ENCODE data around the gene UFD1.
"Not testable (repeated sequence)": the region's sequence is repeated elsewhere in the genome, so short reads cannot be mapped to it uniquely, and the experiment has no call there.

The UFD1 gene

DNA sequence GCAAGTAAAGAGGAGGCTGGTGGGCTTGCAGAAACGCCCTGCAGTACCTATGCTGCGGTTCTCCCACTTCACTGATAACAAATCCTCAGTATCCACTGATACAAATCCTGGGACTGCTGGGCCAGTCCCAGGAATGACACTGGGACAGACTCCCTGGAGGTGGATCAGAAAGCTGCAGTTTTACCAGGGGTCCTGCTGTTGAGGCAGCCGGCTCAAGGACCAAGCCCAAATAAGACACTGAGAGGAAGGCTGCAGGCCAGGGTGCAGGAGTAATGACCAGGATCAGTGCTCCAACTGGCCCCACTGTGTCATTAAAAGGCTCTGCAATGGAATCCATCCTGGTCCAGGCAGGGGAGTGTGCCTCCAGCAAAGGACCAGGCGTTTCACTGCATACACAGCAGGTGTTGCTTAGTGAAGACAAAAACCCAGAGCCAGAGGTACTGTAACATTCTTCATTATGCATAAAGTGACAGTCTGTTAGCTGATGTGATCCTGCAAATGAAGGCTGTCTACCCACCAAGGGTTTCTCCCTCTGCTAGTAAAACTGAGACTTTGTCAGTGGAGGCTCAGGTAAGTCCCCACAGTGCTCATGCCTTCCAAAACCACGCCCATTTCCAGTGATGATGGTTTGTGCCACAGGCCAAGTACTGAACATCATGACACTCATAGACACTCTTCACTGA, 30.1 kb downstream of the UFD1 start:
- no peak for DNase-seq (ENCODE audit: low read depth)

DNA sequence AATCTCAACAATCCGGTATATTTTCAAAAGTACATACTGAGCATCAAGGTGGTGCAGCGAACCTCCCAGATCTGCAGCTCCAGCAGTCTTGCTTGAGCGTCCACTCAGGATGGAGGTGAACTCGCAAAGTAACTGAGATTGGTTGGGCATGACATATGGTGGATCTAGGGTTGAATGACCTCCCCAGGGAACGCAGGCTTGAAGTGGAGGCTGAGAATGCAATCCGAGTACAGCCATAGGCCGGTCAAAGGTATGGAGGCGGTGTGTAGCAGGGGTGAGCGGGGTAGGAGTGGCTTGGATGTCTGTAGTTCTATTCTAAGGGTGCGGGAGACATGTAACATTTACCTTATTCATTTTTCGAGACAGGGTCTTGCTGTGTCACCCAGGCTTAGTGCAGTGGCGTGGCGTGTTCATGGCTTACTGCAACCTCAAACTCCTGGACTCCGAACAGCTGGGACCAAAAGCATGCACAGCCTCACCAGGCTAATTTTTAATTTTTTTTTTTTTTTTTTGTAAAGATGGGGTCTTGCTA, 30.9 kb downstream of the UFD1 start:
- no peak for DNase-seq (ENCODE audit: low read depth)

DNA sequence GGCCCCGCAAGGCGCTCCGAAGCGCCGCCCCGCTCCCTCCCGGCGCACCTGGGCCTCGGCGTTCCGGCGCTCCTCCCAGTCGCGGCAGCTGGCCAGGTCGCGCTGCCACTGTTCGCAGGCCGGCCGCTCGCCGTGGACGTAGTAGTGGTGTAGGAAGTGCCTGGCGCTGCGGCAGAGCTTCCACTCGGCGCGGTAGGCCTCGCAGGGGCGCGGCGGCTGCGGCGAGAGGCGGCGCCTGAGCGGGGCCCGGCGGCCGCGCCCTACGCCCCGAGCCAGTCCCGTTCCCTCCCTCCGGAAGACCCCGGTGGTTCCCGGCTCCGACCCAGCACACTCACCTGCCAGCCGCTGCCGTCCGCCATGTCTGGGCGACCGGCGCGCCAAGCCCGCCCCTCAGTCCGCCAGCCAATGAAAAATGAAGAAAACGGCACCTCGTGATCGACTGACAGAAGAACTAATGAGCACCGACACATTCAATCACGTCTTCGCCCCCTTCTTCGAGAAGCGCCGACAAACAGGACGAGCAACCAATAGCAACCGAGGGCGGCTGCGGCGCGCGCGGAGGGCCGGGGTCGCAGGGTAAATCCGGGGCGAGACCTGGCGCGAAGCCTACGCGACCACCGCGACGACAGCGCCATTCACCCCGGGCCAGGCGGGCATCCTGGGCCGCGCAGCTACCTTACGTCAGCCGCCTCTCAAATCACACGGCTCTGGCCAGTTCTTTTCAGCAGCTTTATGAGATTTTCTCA, 31.5 kb downstream of the UFD1 start, which contains the start of gene C22orf39:
Gene C22orf39, minus strand, starts transcription at position 382 of the 746 bp plus-strand sequence. Its CDS starts 23 bp downstream, at position 359.
- DNase-seq (ENCODE audit: low read depth) = peak; percentile 80

DNA sequence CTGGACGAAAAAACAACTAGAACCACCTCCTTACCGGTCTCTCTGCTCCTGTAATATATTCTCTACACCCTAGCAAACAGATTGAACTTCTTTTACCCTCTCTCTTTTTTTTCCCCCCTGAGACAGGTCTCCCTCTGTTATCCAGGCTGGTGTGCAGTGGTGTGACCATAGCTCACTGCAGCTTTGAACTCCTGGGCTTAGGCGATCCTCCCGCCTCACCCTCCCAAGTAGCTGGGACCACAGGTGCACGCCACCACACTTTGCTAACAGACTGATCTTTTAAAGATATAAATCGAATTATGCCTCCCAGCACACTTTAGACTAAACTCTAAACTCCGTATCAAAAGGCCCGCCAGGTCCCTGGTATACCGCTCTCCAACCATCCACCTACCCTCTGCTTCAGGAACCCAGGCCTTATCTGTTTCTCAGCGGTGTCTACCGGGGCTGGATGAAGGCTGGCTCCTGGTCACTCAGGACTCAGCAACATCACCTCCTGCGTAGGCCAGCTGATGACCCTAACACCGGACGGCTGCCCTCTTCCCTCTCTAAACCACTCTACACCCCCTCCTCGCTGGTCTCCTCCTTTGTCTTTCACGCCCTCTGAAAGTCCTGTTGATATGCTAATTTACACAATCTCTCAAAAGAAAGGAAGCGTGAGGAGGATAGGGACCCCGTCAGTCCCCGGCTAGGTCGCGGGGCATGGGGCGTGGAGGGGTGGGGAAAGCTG, 32.2 kb downstream of the UFD1 start:
- DNase-seq (ENCODE audit: low read depth) = no peak

DNA sequence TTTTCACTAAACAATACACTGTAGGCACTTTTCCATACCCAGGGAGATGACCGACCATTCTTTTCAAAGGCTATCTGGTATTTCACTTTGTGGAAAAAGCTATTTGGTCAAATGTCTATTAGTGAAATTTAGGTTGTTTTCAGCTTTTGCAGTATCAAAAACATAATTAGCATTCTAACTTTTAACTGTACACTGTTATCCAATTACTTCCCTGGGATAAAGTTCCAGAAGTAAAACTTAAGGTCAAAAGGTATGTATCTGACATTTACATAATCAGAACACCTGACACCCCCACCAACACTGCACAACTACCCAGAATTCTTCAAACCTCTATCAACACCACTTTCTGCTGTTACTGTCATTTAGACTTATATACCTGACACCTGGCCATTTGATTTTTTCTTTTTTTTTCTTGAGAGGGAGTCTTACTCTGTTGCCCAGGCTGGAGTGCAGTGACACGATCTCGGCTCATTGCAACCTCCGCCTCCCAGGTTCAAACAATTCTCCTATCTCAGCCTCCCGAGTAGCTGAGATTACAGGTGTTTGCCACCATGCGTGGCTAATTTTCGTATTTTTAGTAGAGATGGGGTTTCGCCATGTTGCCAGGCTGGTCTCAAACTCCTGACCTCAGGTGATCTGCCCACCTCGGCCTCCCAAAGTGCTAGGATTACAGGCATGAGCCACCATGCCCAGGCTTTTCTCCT, 33.6 kb downstream of the UFD1 start:
- DNase-seq (ENCODE audit: low read depth) = not testable (repeated sequence)

DNA sequence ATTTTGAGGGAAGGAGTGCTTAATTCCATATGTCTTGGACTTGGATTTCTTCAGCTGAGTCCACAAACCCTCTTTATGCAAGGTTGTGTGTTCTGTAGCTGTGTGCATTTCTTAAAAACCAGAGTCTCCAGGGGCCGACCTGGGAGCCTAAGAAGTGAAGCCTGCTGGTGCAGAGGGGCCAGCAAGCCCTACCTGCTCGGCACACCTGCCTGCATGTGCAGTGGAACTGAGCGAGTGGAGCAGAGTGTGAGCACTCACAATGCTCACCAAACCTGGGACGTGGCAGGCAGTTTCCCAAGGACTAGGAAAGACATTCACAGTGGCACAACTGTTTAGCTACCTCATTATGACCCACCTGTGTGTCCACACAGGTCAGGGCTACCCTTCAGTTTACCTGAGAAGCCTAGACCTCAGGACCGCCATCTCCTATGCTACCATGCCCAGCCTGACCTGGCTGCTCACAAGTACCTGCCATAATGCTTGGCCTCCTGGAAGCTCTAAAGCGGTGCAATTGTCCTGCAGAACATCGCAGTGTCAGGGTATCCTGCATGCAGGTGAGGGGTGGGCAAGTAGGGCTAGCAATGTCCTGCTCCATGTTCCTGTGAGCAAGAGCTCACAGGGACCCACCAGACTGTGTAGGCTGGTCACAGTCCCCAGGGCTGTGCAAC, 35.3 kb downstream of the UFD1 start:
- DNase-seq (ENCODE audit: low read depth) = no peak

DNA sequence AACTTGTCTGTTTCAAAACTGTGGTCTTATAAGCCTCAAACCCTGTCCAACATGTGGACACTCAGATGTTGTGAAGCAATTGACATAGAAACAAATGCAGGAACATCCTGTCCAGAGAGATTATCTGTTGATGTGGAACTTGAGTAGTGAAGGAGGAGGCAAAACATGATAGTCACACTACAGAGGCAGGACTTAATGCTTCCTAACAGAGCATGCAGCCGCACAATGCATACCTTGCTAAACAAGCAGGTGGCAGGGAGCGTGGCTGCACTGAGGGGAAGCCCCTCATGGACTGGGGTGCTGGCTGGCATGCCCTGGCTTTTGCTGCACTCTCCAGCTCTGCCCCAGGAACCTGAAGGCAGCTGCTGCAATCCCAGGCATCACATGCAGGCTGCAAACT, 36.8 kb downstream of the UFD1 start:
- no peak for DNase-seq (ENCODE audit: low read depth)

DNA sequence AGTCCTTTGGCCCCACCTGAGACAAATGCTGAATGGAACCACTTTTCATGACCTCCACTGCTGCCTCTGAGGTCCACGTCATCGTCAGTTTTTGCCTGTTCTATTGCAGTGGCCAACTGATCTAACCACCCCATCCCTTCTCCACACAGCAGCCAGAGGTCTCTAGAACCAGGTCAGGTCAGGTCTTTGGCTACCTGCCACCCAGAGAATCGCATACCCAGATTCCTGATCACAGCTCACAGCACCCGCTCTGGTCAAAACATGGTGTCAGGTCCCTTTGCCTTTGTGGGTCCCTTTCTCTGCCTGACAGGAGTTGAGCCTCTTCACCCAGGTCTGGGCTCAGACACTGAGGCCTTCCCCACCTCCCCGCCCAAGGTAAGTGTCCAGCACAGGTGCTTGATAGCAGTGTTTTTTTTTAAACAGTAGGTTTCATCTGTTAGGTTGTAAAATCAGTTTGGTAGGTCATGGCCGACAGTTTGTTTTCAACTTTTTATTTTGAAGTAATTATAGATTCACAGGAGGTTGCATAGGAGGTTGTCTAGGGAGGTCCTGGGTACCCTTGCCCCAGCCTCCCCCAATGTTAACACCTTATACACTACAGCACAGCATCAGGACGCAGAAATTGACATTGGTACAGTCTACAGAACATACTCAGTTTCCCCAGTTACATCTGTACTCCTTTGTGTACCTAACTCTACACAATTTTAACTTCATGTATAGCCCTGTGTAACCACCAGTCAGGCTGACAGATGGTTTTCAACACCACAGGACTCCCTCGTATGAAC, 38.4 kb downstream of the UFD1 start:
- no peak for DNase-seq (ENCODE audit: low read depth)

DNA sequence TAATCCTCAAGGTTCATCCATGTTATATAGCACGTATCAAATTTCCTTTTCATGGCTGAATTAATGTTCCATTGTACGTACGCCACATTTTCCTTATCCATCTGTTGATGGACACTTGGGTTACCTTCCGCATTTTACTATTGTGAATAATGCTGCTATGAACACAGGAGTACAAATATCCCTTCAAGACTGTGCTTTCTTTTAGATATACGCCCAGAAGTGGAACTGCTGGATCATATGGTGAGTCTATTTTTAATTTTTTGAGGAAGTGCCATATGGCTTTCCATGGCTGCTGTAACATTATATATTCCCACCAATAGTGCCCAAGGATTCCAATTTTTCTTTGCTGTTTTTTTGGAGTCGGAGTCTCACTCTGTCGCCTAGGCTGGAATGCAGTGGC, 40.7 kb downstream of the UFD1 start:
- DNase-seq (ENCODE audit: low read depth) = no peak

DNA sequence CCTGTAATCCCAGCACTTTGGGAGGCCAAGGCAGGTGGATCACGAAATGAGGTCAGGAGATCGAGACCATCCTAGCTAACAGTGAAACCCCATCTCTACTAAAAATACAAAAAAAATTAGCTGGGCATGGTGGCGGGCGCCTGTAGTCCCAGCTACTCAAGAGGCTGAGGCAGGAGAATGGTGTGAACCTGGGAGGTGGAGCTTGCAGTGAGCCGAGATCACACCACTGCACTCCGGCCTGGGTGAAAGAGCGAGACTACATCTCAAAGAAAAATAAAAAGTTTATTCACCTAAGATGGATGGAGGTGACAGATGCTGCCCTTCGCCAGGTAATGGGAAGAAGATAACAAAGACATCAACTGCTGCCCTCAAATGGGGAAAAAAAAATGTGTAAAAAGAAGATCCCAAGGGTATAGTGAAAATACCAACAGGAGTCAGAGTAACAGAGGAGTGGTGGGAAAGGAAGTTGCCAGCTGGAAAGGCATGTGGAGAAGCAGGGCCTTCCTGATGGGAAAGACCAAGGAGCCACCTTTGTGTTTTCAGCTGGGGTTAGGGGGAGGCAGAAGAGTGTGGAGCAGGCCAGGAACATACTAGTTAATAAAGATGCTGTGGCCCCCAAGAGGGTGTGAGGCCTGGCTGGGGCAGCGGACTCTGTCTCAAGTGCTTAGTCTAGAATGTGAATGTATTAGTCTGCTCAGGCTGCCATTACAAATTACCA, 42.4 kb downstream of the UFD1 start:
- DNase-seq (ENCODE audit: low read depth) = not testable (repeated sequence)

DNA sequence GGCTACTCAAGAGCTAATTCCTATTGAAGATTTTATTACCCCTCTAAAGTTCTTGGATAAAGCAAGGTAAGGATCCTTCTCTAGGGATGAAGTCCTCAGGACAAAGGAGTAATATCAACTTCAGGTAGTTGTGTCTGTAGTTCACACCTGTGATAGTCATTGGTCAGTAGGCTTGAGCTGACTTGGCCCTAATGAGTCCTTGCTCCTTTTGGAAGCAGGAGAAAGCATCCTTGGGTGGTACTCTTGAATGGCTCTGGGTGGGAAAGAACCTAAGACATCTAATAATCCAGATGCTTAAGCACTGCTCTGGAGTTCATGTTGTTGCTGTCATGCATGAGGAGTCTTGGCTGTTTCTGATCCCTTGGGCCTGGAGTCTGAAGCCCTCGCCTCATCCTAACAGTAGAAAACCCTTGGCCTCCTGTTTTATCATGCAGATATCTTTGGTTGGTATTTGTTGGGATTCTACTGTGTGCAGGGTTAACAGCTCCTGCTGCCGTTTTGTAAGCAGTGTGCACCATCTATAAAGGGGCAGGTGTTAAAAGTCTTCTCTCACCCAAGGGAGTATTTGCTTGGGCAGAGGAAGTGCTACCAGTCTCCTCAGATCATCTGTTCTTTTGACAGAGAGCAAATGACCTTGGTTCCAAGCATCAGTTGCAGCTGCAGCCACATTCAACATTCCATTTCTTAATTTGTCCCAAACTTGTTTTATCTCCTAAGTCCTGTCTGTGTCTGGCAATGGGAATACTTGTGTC, 44.0 kb downstream of the UFD1 start:
- no peak for DNase-seq (ENCODE audit: low read depth)

DNA sequence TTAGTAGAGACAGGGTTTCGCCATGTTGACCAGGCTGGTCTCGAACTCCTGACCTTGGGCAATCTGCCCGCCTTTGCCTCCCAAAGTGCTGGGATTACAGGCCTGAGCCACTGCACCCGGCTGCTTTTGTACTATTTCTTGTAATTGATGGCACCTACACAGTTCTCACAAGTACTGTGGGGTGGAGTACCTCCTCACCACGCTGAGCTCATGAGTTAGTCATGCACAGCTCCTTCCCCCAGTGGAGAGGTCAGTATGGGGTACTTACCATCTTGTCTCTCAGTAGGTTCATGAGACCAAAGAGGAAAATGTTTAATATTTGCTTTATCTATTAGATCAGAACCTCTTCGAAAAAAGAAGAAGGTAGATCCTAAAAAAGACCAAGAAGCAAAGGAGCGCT, 44.6 kb downstream of the UFD1 start:
- no peak for DNase-seq (ENCODE audit: low read depth)

DNA sequence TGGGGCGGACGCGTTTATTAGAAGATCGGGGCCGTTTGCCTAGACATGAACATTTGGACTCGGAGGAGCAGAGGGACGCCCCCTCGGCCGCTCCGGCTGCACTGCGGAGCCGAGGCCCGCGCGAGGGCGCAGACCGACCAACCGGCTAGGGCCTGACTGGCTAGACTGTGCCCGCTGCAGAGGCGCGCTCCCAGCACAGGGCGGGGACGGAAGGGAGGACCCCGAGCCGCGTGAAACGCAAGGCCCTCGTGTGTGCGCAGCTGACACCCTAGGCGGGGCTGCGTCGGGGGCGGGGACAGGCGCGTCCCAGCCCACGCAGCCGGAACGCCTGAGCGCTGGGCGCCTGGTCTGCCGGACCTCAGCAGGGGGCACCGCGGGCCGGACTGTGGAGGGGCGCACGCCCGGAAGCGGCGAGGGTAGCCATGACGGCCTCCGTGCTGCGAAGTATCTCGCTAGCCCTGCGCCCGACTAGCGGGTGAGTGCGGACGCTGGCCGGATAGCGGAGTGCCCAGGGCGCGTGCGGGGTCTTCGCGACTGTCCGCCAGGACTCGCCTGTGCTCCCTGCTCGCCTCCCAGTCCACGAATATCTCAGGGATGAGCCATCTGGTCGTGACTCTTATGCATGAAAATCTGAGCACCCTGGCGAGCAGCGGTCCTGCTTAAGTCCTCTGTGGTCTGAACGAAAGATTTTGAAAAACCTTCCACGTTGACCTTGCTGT, 46.7 kb downstream of the UFD1 start, which contains the start of gene MRPL40:
Gene MRPL40, plus strand, starts transcription at position 413 of the 719 bp plus-strand sequence. Its CDS starts 10 bp downstream, at position 423.
- peak; percentile 85 for DNase-seq (ENCODE audit: low read depth)

DNA sequence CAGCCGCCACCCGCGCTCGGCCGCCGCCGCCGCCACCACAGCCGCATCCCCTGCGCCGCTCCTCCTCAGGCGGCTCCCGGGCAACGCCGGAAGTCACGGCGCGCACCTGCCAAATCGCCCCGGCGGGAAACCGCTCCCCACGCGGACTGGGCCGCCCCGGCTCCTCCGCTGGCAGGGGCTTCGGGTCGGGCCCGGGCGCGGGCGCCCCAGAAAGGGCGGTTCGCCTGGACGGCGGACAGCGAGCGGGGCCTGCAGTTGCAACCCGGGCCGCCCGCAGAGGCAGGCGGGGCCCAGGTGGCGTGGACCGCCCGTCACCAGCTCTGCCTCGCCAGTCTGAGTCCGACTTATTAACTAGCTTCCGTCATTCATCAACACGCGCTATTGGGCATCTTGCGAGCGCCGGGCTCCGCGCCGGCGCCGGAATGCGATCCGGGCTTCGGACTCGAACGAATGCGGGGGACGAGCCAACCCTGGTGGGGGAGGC, 47.3 kb downstream of the UFD1 start, which contains the start of gene HIRA:
Gene HIRA, minus strand, starts transcription at position 85 of the 484 bp plus-strand sequence. CDS start 257 bp downstream, outside the sequence.
- peak; percentile 82 for DNase-seq (ENCODE audit: low read depth)

DNA sequence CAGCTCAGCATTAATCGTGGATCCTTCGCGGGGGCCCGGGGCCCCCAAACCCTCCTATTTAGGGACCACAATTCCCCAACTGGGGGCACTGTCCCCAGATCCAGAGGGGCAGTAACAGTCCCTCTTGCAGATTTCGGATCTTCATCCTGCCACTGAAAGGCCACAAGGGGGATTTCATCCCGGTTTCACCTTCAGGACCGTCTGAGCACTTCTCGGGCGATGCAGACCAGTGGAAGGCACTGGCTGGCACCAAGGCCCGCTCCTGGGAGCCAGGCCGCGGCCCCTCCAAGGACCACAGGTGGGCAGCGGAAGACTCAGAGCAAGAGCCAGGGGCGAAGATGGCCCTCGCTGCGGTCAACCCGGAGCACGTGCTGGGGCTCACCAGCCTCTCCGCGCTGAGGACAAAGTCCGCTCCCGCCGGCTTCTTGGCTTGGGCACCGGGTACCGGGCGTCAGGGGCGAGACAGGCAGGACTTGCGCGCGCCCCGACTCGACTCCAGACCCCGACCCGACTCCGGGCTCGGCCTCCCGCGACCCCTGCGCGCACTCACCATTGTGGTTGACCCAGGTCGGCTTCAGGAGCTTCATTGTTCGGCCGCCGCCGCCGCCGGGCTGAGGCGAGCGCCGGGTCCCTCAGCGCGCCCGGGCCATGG, 48.0 kb downstream of the UFD1 start:
- peak; percentile 19 for DNase-seq (ENCODE audit: low read depth)

DNA sequence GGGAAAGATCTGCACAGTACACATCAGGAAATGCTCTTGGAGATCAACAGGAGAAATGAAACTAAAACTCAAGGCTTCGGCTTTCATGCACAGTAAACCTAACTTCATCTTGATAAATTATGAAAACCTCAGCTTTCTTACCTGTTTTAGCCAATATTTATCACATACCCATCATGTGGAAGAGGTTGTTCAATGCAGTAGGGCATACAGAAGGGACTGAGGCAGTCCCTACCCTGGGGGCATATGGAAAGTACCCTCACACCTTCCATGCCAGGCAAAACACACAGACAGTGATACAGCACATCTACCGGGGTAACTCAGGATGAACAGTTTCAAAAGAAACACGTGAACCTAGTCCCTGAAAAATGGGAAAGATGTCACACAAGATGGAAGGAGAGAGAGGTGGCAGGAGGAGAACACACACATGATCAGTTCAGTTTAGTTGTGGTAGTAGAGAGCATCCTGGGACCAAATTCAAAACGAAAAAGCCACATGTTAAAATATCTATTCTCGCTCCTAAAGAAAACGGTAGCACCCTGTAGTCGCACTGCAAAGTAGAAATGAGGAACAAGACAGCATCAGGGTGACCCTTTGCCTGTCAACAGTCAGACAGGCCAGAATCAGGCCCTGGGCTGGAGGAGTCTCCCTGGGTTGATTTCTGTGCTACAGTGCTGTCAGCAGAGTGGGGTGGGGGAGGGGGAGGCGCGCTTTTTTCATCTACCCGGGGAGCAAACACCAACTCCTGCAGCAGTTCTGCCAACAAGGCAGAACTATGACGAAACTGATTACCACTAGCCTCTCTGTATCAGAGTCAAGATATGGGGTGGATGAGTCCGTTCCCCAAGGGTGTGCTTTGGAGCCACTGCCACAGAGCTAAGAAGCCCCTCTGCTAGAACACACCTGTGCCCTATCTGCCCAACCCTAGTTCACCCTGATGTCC, 48.8 kb downstream of the UFD1 start:
- DNase-seq (ENCODE audit: low read depth) = no peak

DNA sequence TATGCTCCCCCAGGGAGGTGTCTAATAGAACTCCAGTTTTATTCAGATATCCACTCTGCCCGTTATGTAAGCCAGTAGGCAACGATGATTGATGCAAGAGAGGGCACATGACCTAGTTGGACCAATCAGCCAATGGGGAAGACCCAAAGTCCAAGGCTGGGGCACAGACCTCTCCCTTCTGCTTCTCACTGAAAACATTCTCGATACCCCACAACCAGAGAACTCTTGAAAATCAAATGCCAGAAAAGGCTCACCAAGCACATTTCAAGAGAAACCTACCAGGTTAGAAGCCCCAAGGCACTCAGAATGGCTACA, 54.9 kb downstream of the UFD1 start:
- DNase-seq (ENCODE audit: low read depth) = no peak

Data from stimulated activated CD8-positive, alpha-beta memory T cell treated with anti-CD3 and anti-CD28 coated beads, Interleukin-12 subunit alpha, Interleukin-12 subunit beta, amount 100 ng/mL, for 4 hours (primary cell).